Breast epithelium (tissue), 4 donors: ENCODE data around the gene KCNK10. TPM values are rescaled to one million over a fixed set of nuclear protein-coding genes. Genes with fewer than 3 reads are reported as not detected.

Source experiments
- DNase-seq, 2 donors: peaks; one replicate each; pipeline ENCODE4 v3.0.0-alpha.2; 2019; ENCODE audit warnings: low spot score in 2 of 2
- H3K27ac ChIP-seq, 2 donors: fragments of 200-600 bp; sonication (generic) in 1 of 2; one replicate each; pipeline ENCODE4 v1.5.1; 2016 to 2019; ENCODE audit warnings: mild to moderate bottlenecking in 1 of 2
- H3K27me3 ChIP-seq, 2 donors: fragments of 200-600 bp; sonication (generic) in 1 of 2; one replicate each; pipeline versions ENCODE4 v1.5.1 to v1.6.0; 2017 to 2019; ENCODE audit warnings: control low read depth in 1 of 2, mild to moderate bottlenecking in 1 of 2
- H3K36me3 ChIP-seq: fragments of 200-600 bp; one replicate; pipeline ENCODE4 v1.5.1; 2019
- H3K4me1 ChIP-seq, 2 donors: fragments of 200-600 bp; sonication (generic); one replicate each; pipeline ENCODE4 v1.5.1; 2016 to 2019; ENCODE audit warnings: control low read depth in 1 of 2
- H3K4me3 ChIP-seq, 3 donors: fragments of 200-600 bp; sonication (generic); 1 replicate in 2 of 3; 2 replicates in 1 of 3; pipeline ENCODE4 v1.5.1; 2016 to 2019; ENCODE audit warnings: mild to moderate bottlenecking in 3 of 3, moderate library complexity in 2 of 3
- H3K9me3 ChIP-seq, 2 donors: fragments of 200-600 bp; sonication (generic) in 1 of 2; one replicate each; pipeline ENCODE4 v1.5.1; 2016 to 2019; ENCODE audit warnings: control low read depth in 1 of 2
- CTCF ChIP-seq, 3 donors: fragments of 450-650 bp; IDR thresholded peaks; one replicate each; pipeline ENCODE4 v1.5.1; 2016 to 2017; ENCODE audit warnings: antibody characterized with exemption in 3 of 3, mild to moderate bottlenecking in 3 of 3, moderate library complexity in 3 of 3
- POLR2A ChIP-seq: fragments of 450-650 bp; IDR thresholded peaks from one replicate; pipeline ENCODE4 v1.6.1; 2016; ENCODE audit warnings: antibody characterized with exemption, mild to moderate bottlenecking, moderate library complexity
- POLR2AphosphoS5 ChIP-seq, 3 donors: sonication (generic); formaldehyde crosslinking; IDR thresholded peaks; one replicate each; pipeline ENCODE4 v1.6.1; 2017; ENCODE audit warnings: antibody characterized with exemption in 3 of 3
- intact Hi-C: fragments of 100-400 bp; cut with DNase I; formaldehyde crosslinking; loops from one replicate; pipeline ENCODE4 v1.15.1; 2023; ENCODE audit warnings: low total_unique reads
- total RNA-seq, 3 donors: library from RNA; depleted of rRNA; stranded (reverse); fragments of >200 nt; gene quantifications; one replicate each; pipeline ENCODE4 v1.1.0, GENCODE V29; 2016

KCNK10 gene
- total RNA-seq, 3 donors from 2014 or later = 0.33 TPM; not detected in 2

GRCh38 chr14:88208858-88209257 is 114.2 kb downstream of the KCNK10 start:
- H3K27me3 ChIP-seq = no peaks in the 10 kb centered on the region
- intact Hi-C loops = no loop called here

GRCh38 chr14:88204221-88204620 is 118.8 kb downstream of the KCNK10 start:
- H3K27ac ChIP-seq = no peak overlapping the region
- no peak for DNase-seq
- H3K36me3 ChIP-seq = no peaks in the 10 kb centered on the region
- H3K9me3 ChIP-seq = no peaks in the 10 kb centered on the region
- H3K4me1 ChIP-seq = no peaks in the 10 kb centered on the region
- intact Hi-C loops = no loop called here
- H3K27me3 ChIP-seq = no peaks in the 10 kb centered on the region
- no peak overlapping the region for H3K4me3 ChIP-seq
- TF ChIP-seq POLR2A (no peak), CTCF (IDR thresholded peaks at IDR 0.05) (no peak), POLR2AphosphoS5 (IDR thresholded peaks at IDR 0.05) (no peak)

More at GRCh38 chr14:88208858-88209257, 114.2 kb downstream of the KCNK10 start:
- H3K36me3 ChIP-seq = no peaks in the 10 kb centered on the region
- H3K27ac ChIP-seq = no peak overlapping the region
- H3K4me3 ChIP-seq = no peak overlapping the region
- H3K9me3 ChIP-seq = no peaks in the 10 kb centered on the region
- no peak for TF ChIP-seq POLR2AphosphoS5 (IDR thresholded peaks at IDR 0.05)
- no peak for TF ChIP-seq POLR2A
- TF ChIP-seq CTCF (IDR thresholded peaks at IDR 0.05) = no peak
- H3K4me1 ChIP-seq = no peaks in the 10 kb centered on the region
- DNase-seq = no peak

- Histone ChIP-seq H3K4me3 (no peak overlapping the region), H3K9me3 (no peaks in the 10 kb centered on the region), H3K27me3 (no peaks in the 10 kb centered on the region), H3K27ac (no peak overlapping the region), H3K36me3 (no peaks in the 10 kb centered on the region), H3K4me1 (no peaks in the 10 kb centered on the region)
- TF ChIP-seq POLR2A = no peak
- TF ChIP-seq POLR2AphosphoS5 (IDR thresholded peaks at IDR 0.05) = no peak
- no peak for TF ChIP-seq CTCF (IDR thresholded peaks at IDR 0.05)
- intact Hi-C loops = no loop called here
- no peak for DNase-seq
Measured at GRCh38 chr14:88203291-88203690, 119.8 kb downstream of the KCNK10 start.

GRCh38 chr14:88202286-88202685 is 120.8 kb downstream of the KCNK10 start:
- Histone ChIP-seq H3K27me3 (no peaks in the 10 kb centered on the region), H3K27ac (no peak overlapping the region), H3K9me3 (no peaks in the 10 kb centered on the region), H3K36me3 (no peaks in the 10 kb centered on the region), H3K4me3 (no peak overlapping the region), H3K4me1 (no peaks in the 10 kb centered on the region)
- intact Hi-C loops = no loop called here
- TF ChIP-seq POLR2A (no peak), CTCF (IDR thresholded peaks at IDR 0.05) (no peak), POLR2AphosphoS5 (IDR thresholded peaks at IDR 0.05) (no peak)
- no peak for DNase-seq

- no peak overlapping the region for H3K4me3 ChIP-seq
- intact Hi-C loops = no loop called here
- no peaks in the 10 kb centered on the region for H3K4me1 ChIP-seq
- no peak for TF ChIP-seq POLR2A
- TF ChIP-seq CTCF (IDR thresholded peaks at IDR 0.05) = no peak
- TF ChIP-seq POLR2AphosphoS5 (IDR thresholded peaks at IDR 0.05) = no peak
- H3K27me3 ChIP-seq = no peaks in the 10 kb centered on the region
- no peak overlapping the region for H3K27ac ChIP-seq
- no peak for DNase-seq
- no peaks in the 10 kb centered on the region for H3K9me3 ChIP-seq
- no peaks in the 10 kb centered on the region for H3K36me3 ChIP-seq
Measured at GRCh38 chr14:88201851-88202250, 121.2 kb downstream of the KCNK10 start.
